ENCODE measurements around the gene CSTPP1.

CSTPP1 gene

DNA sequence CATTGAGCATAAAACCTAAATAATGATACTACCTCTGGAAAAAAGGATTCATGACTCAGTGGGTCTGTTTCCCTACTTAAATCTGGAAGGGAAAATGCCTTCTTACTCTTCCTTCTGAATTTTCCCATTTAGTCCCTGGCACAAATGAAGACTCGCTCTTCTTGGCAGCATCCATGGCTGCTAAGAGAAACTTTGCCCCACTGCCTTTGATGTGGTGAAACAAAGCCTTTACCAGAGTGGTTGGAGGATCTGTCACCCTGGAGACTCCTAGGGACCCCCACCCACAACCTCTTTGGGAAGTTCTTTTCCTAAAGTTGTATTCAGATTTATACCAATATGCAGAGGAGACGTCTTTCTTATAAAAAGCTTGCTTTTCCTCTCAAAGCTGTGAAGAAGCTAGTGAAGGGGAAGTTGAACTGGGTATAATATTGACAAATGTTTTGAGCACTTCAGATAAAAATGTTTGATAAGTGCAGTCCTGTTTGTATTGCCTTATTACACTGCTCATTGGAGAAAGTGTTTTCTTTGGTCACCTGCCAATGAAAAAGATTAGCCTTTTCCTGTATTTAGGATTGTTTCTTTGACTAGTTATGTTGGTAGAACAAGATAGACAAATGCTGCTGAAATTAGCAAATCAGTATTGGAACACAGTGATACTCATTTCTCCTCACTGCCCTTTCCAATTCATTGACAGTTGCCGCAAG, 162.8 kb downstream of the CSTPP1 start:
- Histone ChIP-seq H3F3A (ENCODE audit: control insufficient read depth, insufficient read depth) (no peaks in the 10 kb centered on the region), H3K79me2 (ENCODE audit: control insufficient read depth, low read length) (no peaks in the 10 kb centered on the region), H3K4me1 (ENCODE audit: control insufficient read depth, low read length) (peaks cover 4% of the 10 kb centered on the region), H3K27me3 (ENCODE audit: control insufficient read depth, low read length) (no peaks in the 10 kb centered on the region), H3K27ac (ENCODE audit: low read depth, low read length) (no peak overlapping the region), H3K9me2 (replicated peaks; ENCODE audit: control insufficient read depth, low read length) (no peaks in the 10 kb centered on the region), H3K9me3 (ENCODE audit: control insufficient read depth, insufficient read depth, low read length) (no peaks in the 10 kb centered on the region), H3K4me2 (ENCODE audit: low read length) (no peak overlapping the region), H3K4me3 (ENCODE audit: low read length) (no peak overlapping the region), H4K20me1 (ENCODE audit: control insufficient read depth, insufficient read depth, low read depth, low read length) (no peaks in the 10 kb centered on the region), H3K36me3 (ENCODE audit: control insufficient read depth, low read length) (no peaks in the 10 kb centered on the region)
- no peak for TF ChIP-seq EZH2phosphoT487 (IDR thresholded peaks at IDR 0.05; ENCODE audit: borderline replicate concordance, low read length)
- TF ChIP-seq, protein P1, sequence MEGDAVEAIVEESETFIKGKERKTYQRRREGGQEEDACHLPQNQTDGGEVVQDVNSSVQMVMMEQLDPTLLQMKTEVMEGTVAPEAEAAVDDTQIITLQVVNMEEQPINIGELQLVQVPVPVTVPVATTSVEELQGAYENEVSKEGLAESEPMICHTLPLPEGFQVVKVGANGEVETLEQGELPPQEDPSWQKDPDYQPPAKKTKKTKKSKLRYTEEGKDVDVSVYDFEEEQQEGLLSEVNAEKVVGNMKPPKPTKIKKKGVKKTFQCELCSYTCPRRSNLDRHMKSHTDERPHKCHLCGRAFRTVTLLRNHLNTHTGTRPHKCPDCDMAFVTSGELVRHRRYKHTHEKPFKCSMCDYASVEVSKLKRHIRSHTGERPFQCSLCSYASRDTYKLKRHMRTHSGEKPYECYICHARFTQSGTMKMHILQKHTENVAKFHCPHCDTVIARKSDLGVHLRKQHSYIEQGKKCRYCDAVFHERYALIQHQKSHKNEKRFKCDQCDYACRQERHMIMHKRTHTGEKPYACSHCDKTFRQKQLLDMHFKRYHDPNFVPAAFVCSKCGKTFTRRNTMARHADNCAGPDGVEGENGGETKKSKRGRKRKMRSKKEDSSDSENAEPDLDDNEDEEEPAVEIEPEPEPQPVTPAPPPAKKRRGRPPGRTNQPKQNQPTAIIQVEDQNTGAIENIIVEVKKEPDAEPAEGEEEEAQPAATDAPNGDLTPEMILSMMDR (IDR thresholded peaks at IDR 0.05; ENCODE audit: low read depth, low read length, poor library complexity, severe bottlenecking) = no peak

DNA sequence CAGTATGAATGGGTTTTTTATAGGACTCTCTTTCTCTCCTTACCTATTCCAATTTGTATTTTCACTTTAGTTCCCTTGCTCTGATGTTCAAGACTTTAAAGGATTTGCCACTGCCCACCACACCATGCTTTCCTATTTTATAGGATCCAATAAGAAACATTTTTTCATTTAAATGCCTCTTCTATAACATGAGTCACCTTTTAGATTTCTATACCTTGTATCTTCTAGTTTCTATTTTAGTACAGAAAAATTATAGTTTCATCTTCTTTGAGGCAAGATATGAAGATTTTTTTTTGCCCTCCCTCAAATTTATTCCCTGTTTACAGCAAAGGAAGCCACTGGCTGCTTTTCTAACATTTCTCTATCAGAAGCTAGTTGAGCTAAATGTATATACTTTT, 163.4 kb downstream of the CSTPP1 start:
- Histone ChIP-seq H3K4me3 (ENCODE audit: low read length) (no peak overlapping the region), H3F3A (ENCODE audit: control insufficient read depth, insufficient read depth) (no peaks in the 10 kb centered on the region), H3K9me3 (ENCODE audit: control insufficient read depth, insufficient read depth, low read length) (no peaks in the 10 kb centered on the region), H3K79me2 (ENCODE audit: control insufficient read depth, low read length) (no peaks in the 10 kb centered on the region), H3K27ac (ENCODE audit: low read depth, low read length) (no peak overlapping the region), H4K20me1 (ENCODE audit: control insufficient read depth, insufficient read depth, low read depth, low read length) (no peaks in the 10 kb centered on the region), H3K9me2 (replicated peaks; ENCODE audit: control insufficient read depth, low read length) (no peaks in the 10 kb centered on the region), H3K4me1 (ENCODE audit: control insufficient read depth, low read length) (peaks cover 10% of the 10 kb centered on the region), H3K4me2 (ENCODE audit: low read length) (no peak overlapping the region), H3K36me3 (ENCODE audit: control insufficient read depth, low read length) (no peaks in the 10 kb centered on the region), H3K27me3 (ENCODE audit: control insufficient read depth, low read length) (no peaks in the 10 kb centered on the region)
- TF ChIP-seq, protein P1 (IDR thresholded peaks at IDR 0.05; ENCODE audit: low read depth, low read length, poor library complexity, severe bottlenecking) = no peak
- no peak for TF ChIP-seq EZH2phosphoT487 (IDR thresholded peaks at IDR 0.05; ENCODE audit: borderline replicate concordance, low read length)

DNA sequence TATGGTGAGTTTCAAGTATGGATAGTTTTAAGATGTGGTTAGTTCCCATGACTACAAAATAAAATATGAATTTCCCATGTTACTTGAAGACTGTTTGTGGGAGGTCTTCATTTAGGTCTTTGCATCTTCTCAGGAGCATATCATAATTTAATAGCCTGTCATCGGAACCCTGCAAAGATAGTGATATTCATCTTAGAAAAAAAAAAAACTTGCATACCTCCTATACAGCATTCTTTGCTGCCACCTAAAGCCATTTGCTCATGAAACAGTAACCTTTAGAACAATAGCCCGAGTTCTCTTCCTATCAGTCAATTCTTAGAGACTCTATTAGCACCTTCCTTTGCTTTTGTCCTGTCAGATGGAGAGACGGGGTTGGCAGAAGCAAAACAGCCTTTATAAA, 164.8 kb downstream of the CSTPP1 start:
- Histone ChIP-seq H3K9me3 (ENCODE audit: control insufficient read depth, insufficient read depth, low read length) (no peaks in the 10 kb centered on the region), H3K27ac (ENCODE audit: low read depth, low read length) (no peak overlapping the region), H3F3A (ENCODE audit: control insufficient read depth, insufficient read depth) (0 out of 2 replicates have a peak, but pooled peaks cover 4% of the 10 kb centered on the region), H3K79me2 (ENCODE audit: control insufficient read depth, low read length) (no peaks in the 10 kb centered on the region), H3K4me3 (ENCODE audit: low read length) (no peak overlapping the region), H3K36me3 (ENCODE audit: control insufficient read depth, low read length) (no peaks in the 10 kb centered on the region), H4K20me1 (ENCODE audit: control insufficient read depth, insufficient read depth, low read depth, low read length) (no peaks in the 10 kb centered on the region), H3K4me1 (ENCODE audit: control insufficient read depth, low read length) (peaks cover 23% of the 10 kb centered on the region), H3K9me2 (replicated peaks; ENCODE audit: control insufficient read depth, low read length) (no peaks in the 10 kb centered on the region), H3K4me2 (ENCODE audit: low read length) (no peak overlapping the region), H3K27me3 (ENCODE audit: control insufficient read depth, low read length) (no peaks in the 10 kb centered on the region)
- TF ChIP-seq, protein P1 (IDR thresholded peaks at IDR 0.05; ENCODE audit: low read depth, low read length, poor library complexity, severe bottlenecking) = no peak
- TF ChIP-seq EZH2phosphoT487 (IDR thresholded peaks at IDR 0.05; ENCODE audit: borderline replicate concordance, low read length) = no peak

All from DOHH2 (cell line).